HEK293 (cell line): ENCODE results near the gene ANKRD11.
A peak's percentile ranks its signal among the peaks of the same experiment; 100 is the strongest.

Source experiments
- CTCF ChIA-PET: fragments of 350-600 bp; formaldehyde crosslinking; extraction: SDS; loops from one replicate; lab custom pipeline; 2021; ENCODE audit warnings: antibody characterized with exemption; lab: Yijun Ruan, JAX
- POLR2A ChIA-PET: fragments of 300-600 bp; formaldehyde crosslinking; extraction: SDS; loops from one replicate; lab custom pipeline; 2020; ENCODE audit warnings: antibody characterized with exemption, inconsistent platforms; lab: Yijun Ruan, JAX
- H3K27ac ChIP-seq: fragments of 200-500 bp; sonication (Bioruptor generic); 2 replicates; pipeline ENCODE4 v1.5.1; 2014; ENCODE audit warnings: low read depth, low read length, control low read depth, inconsistent platforms; ENCODE audit errors: extremely low read depth
- H3K36me3 ChIP-seq, 2 experiments: fragments of 200-500 bp in 1 of 2; sonication (Bioruptor generic) in 1 of 2; 1 replicate in 1 of 2; 2 replicates in 1 of 2; pipeline ENCODE4 v1.5.1; 2014 to 2017; ENCODE audit warnings: inconsistent platforms in 2 of 2, low read length in 2 of 2; ENCODE audit not compliant: control insufficient read depth in 2 of 2, insufficient read depth in 1 of 2
- H3K4me1 ChIP-seq: fragments of 200-500 bp; sonication (Bioruptor generic); 2 replicates; pipeline ENCODE4 v1.5.1; 2014; ENCODE audit warnings: mild to moderate bottlenecking, low read length, inconsistent platforms; ENCODE audit not compliant: control insufficient read depth, insufficient read depth
- H3K4me3 ChIP-seq: 2 replicates; pipeline ENCODE4 v1.5.1; 2011; ENCODE audit warnings: low read depth, mild to moderate bottlenecking, control low read depth, low read length, moderate library complexity
- H3K9me3 ChIP-seq: fragments of 200-500 bp; sonication (Bioruptor generic); 2 replicates; pipeline ENCODE4 v1.5.1; 2014; ENCODE audit warnings: low read depth, low read length, inconsistent platforms; ENCODE audit not compliant: control insufficient read depth, insufficient read depth
- CTCF ChIP-seq: fragments of 450-650 bp; formaldehyde crosslinking; IDR thresholded peaks from 2 replicates; pipeline ENCODE4 v1.5.1; 2016; ENCODE audit warnings: missing biosample characterization, missing genetic modification characterization
- GFI1B ChIP-seq: fragments of 450-650 bp; formaldehyde crosslinking; IDR thresholded peaks from 2 replicates; pipeline ENCODE4 v1.5.1; 2016; ENCODE audit warnings: missing biosample characterization, missing genetic modification characterization
- GLI2 ChIP-seq: fragments of 450-650 bp; formaldehyde crosslinking; IDR thresholded peaks from 2 replicates; pipeline ENCODE4; 2017; ENCODE audit warnings: missing biosample characterization, missing genetic modification characterization, low read depth, borderline replicate concordance
- GLI4 ChIP-seq: fragments of 450-650 bp; formaldehyde crosslinking; IDR thresholded peaks from 2 replicates; pipeline ENCODE4 v1.5.1; 2016; ENCODE audit warnings: missing biosample characterization, missing genetic modification characterization
- PBX3 ChIP-seq: sonication (generic); formaldehyde crosslinking; IDR thresholded peaks from 2 replicates; pipeline ENCODE4 v1.8.1; 2022; ENCODE audit warnings: mild to moderate bottlenecking, moderate library complexity, missing genetic modification reagents
- SCRT2 ChIP-seq: fragments of 450-650 bp; formaldehyde crosslinking; IDR thresholded peaks from 2 replicates; pipeline ENCODE4 v1.5.1; 2016; ENCODE audit warnings: missing biosample characterization, missing genetic modification characterization
- ZNF121 ChIP-seq: fragments of 450-650 bp; formaldehyde crosslinking; IDR thresholded peaks from 2 replicates; pipeline ENCODE4 v1.5.1; 2016; ENCODE audit warnings: missing biosample characterization, missing genetic modification characterization
- ZNF221 ChIP-seq: fragments of 450-650 bp; formaldehyde crosslinking; IDR thresholded peaks from 2 replicates; pipeline ENCODE4 v1.5.1; 2017; ENCODE audit warnings: missing biosample characterization, missing genetic modification characterization, borderline replicate concordance
- ZNF398 ChIP-seq: fragments of 450-650 bp; formaldehyde crosslinking; IDR thresholded peaks from 2 replicates; pipeline ENCODE4 v1.5.1; 2017; ENCODE audit warnings: missing biosample characterization, missing genetic modification characterization
- ZNF571 ChIP-seq: fragments of 450-650 bp; formaldehyde crosslinking; IDR thresholded peaks from 2 replicates; pipeline ENCODE4 v1.5.0; 2017; ENCODE audit warnings: missing biosample characterization, missing genetic modification characterization
- ZNF600 ChIP-seq: fragments of 450-650 bp; formaldehyde crosslinking; IDR thresholded peaks from 2 replicates; pipeline ENCODE4 v1.5.1; 2016; ENCODE audit warnings: missing biosample characterization, missing genetic modification characterization
- ZNF623 ChIP-seq: fragments of 450-650 bp; formaldehyde crosslinking; IDR thresholded peaks from 2 replicates; pipeline ENCODE4 v1.5.1; 2016; ENCODE audit warnings: missing biosample characterization, missing genetic modification characterization
- ZNF692 ChIP-seq: fragments of 450-650 bp; formaldehyde crosslinking; IDR thresholded peaks from 2 replicates; pipeline ENCODE4 v1.5.1; 2016; ENCODE audit warnings: missing biosample characterization, missing genetic modification characterization
- ZNF837 ChIP-seq: fragments of 450-650 bp; formaldehyde crosslinking; IDR thresholded peaks from 2 replicates; pipeline ENCODE4 v1.5.1; 2016; ENCODE audit warnings: missing biosample characterization, missing genetic modification characterization
- ZSCAN23 ChIP-seq: fragments of 450-650 bp; formaldehyde crosslinking; IDR thresholded peaks from 2 replicates; pipeline ENCODE4 v1.5.1; 2016; ENCODE audit warnings: missing biosample characterization, missing genetic modification characterization

Gene ANKRD11

GRCh38 chr16:89413811-89414585 is 76.4 kb downstream of the ANKRD11 start (continued):
- TF ChIP-seq ZNF623 (tag by site-specific recombination) (no peak), GLI2 (no peak), GLI4 (tag by site-specific recombination) (no peak), ZNF571 (tag by site-specific recombination) (no peak), ZNF837 (no peak), PBX3 (CRISPR knock-in tag) (no peak), CTCF (tag by site-specific recombination) (no peak), ZSCAN23 (tag by site-specific recombination) (no peak), GFI1B (tag by site-specific recombination) (no peak), ZNF600 (tag by site-specific recombination) (peak; percentile 50; the same call in 1 of the 2 replicates)

GRCh38 chr16:89412811-89413210 is 77.5 kb downstream of the ANKRD11 start:
- TF ChIP-seq ZNF398 (tag by site-specific recombination) (peak; percentile 36), ZNF692 (tag by site-specific recombination) (no peak), SCRT2 (peak; percentile 49)
- Histone ChIP-seq H3K27ac (no peak overlapping the region), H3K9me3 (no peaks in the 10 kb centered on the region), H3K36me3 (peaks cover 0 to 4% of the 10 kb centered on the region in 2 experiments; a peak in 2 of 3 replicates), H3K4me1 (peaks cover 24% of the 10 kb centered on the region), H3K4me3 (no peak overlapping the region)
- ChIA-PET CTCF (no interaction called here), POLR2A (no interaction called here)

- H3K4me3 ChIP-seq, result no peak overlapping the region
- peak; percentile 52 for TF ChIP-seq ZNF121 (tag by site-specific recombination)
- TF ChIP-seq ZNF221 (tag by site-specific recombination), result no peak
- CTCF ChIA-PET, result no interaction called here
- H3K36me3 ChIP-seq, result no peaks in the 10 kb centered on the region; a peak in 1 of 3 replicates
- H3K9me3 ChIP-seq, result no peaks in the 10 kb centered on the region
- no peak overlapping the region for H3K27ac ChIP-seq
- POLR2A ChIA-PET, result interaction anchor here (0.7 kb wide), 1 partner anchor 78 kb away, joined by 3 read pairs; no protein-coding TSS in a partner anchor
- peaks cover 25% of the 10 kb centered on the region for H3K4me1 ChIP-seq
Observed at GRCh38 chr16:89411335-89411850, 79.0 kb downstream of the ANKRD11 start.
